HepG2 (cell line): ENCODE data around the gene TJAP1. TPM values are rescaled to one million over a fixed set of nuclear protein-coding genes. Genes with fewer than 3 reads are reported as not detected.

ENCODE experiments used
- ATF1 ChIP-seq: IDR thresholded peaks from 2 replicates; pipeline ENCODE4 v1.6.1; 2016; ENCODE audit warnings: mild to moderate bottlenecking, control low read depth
- BORCS8-MEF2B ChIP-seq: sonication (generic); formaldehyde crosslinking; IDR thresholded peaks from 2 replicates; pipeline ENCODE4 v1.8.0; 2022; ENCODE audit warnings: mild to moderate bottlenecking, missing genetic modification reagents
- CERS6 ChIP-seq: sonication (generic); formaldehyde crosslinking; IDR thresholded peaks from 2 replicates; pipeline ENCODE4 v1.5.0; 2020; ENCODE audit warnings: missing genetic modification reagents
- DR1 ChIP-seq: sonication (generic); formaldehyde crosslinking; IDR thresholded peaks from 2 replicates; pipeline ENCODE4 v1.8.0; 2021; ENCODE audit warnings: mild to moderate bottlenecking, missing genetic modification reagents, inconsistent platforms
- EZH2 ChIP-seq: conservative IDR thresholded peaks from 2 replicates; pipeline ENCODE4 v1.6.1; 2012; ENCODE audit warnings: mild to moderate bottlenecking, low read depth, low read length, moderate library complexity
- HINFP ChIP-seq: sonication (generic); formaldehyde crosslinking; IDR thresholded peaks from 2 replicates; pipeline ENCODE4 v1.4.0; 2020; ENCODE audit warnings: low read depth, mild to moderate bottlenecking, missing genetic modification reagents
- ISL2 ChIP-seq: sonication (generic); formaldehyde crosslinking; IDR thresholded peaks from 2 replicates; pipeline ENCODE4 v1.5.0; 2020; ENCODE audit warnings: missing genetic modification reagents
- KDM6A ChIP-seq: IDR thresholded peaks from 2 replicates; pipeline ENCODE4 v1.6.1; 2016; ENCODE audit warnings: low read depth
- NCOR1 ChIP-seq: fragments of 200-600 bp; sonication (generic); IDR thresholded peaks from 2 replicates; pipeline ENCODE4 v1.7.0; 2017; ENCODE audit warnings: antibody characterized with exemption, low read length, borderline replicate concordance
- NR0B2 ChIP-seq: sonication (generic); formaldehyde crosslinking; IDR thresholded peaks from 2 replicates; pipeline ENCODE4 v1.4.0; 2020; ENCODE audit warnings: mild to moderate bottlenecking, missing genetic modification reagents
- NR2F2 ChIP-seq: IDR thresholded peaks from 2 replicates; pipeline ENCODE4 v1.6.1; 2012; ENCODE audit warnings: low read depth, inconsistent platforms, borderline replicate concordance
- RFXAP ChIP-seq: sonication (generic); formaldehyde crosslinking; IDR thresholded peaks from 2 replicates; pipeline ENCODE4 v1.4.0; 2020; ENCODE audit warnings: missing genetic modification reagents, borderline replicate concordance
- SIX4 ChIP-seq: sonication (generic); formaldehyde crosslinking; IDR thresholded peaks from 2 replicates; pipeline ENCODE4 v1.4.0; 2020; ENCODE audit warnings: missing genetic modification reagents
- SSRP1 ChIP-seq: IDR thresholded peaks from 2 replicates; pipeline ENCODE4 v1.6.1; 2016; ENCODE audit warnings: control low read depth
- ZFP36L2 ChIP-seq: sonication (generic); formaldehyde crosslinking; IDR thresholded peaks from 2 replicates; pipeline ENCODE4 v1.4.0; 2020; ENCODE audit warnings: missing genetic modification reagents
- ZNF207 ChIP-seq: fragments of 450-650 bp; IDR thresholded peaks from 2 replicates; pipeline ENCODE4 v1.6.1; 2016; ENCODE audit warnings: antibody characterized with exemption, borderline replicate concordance
- ZNF235 ChIP-seq: sonication (generic); formaldehyde crosslinking; IDR thresholded peaks from 2 replicates; pipeline ENCODE4 v1.8.1; 2023; ENCODE audit warnings: mild to moderate bottlenecking, missing genetic modification reagents, borderline replicate concordance
- ZNF446 ChIP-seq: sonication (generic); formaldehyde crosslinking; IDR thresholded peaks from 2 replicates; pipeline ENCODE4 v1.5.0; 2020; ENCODE audit warnings: mild to moderate bottlenecking, missing genetic modification reagents
- ZNF484 ChIP-seq: sonication (generic); formaldehyde crosslinking; IDR thresholded peaks from 2 replicates; pipeline ENCODE4 v1.5.1; 2020; ENCODE audit warnings: mild to moderate bottlenecking, low read depth, missing genetic modification reagents, borderline replicate concordance
- ZNF580 ChIP-seq: IDR thresholded peaks from 2 replicates; pipeline ENCODE4 v1.6.1; 2016; ENCODE audit warnings: low read depth, borderline replicate concordance
- ZNF589 ChIP-seq: sonication (generic); formaldehyde crosslinking; conservative IDR thresholded peaks from 2 replicates; pipeline ENCODE4 v1.8.0; 2022; ENCODE audit warnings: mild to moderate bottlenecking, moderate library complexity, missing genetic modification reagents
- ZNF639 ChIP-seq: conservative IDR thresholded peaks from 2 replicates; pipeline ENCODE4 v1.6.1; 2018; ENCODE audit warnings: missing genetic modification reagents
- ZNF772 ChIP-seq: sonication (generic); formaldehyde crosslinking; IDR thresholded peaks from 2 replicates; pipeline ENCODE4 v1.5.0; 2020; ENCODE audit warnings: mild to moderate bottlenecking, missing genetic modification reagents
- ZNF781 ChIP-seq: sonication (generic); formaldehyde crosslinking; IDR thresholded peaks from 2 replicates; pipeline ENCODE4 v1.5.1; 2020; ENCODE audit warnings: borderline replicate concordance, mild to moderate bottlenecking, missing genetic modification reagents; ENCODE audit errors: not compliant biosample characterization
- ZNF841 ChIP-seq: sonication (generic); formaldehyde crosslinking; IDR thresholded peaks from 2 replicates; pipeline ENCODE4 v1.8.1; 2023; ENCODE audit warnings: missing genetic modification reagents, borderline replicate concordance
- ZZZ3 ChIP-seq: sonication (generic); formaldehyde crosslinking; IDR thresholded peaks from 2 replicates; pipeline ENCODE4 v1.4.0; 2020; ENCODE audit warnings: missing genetic modification reagents, mild to moderate bottlenecking, borderline replicate concordance
- polyA plus RNA-seq, 8 experiments: library from polyadenylated mRNA; depleted of rRNA in 3 of 8; stranded (reverse) in 7 of 8; unstranded in 1 of 8; fragments of >200 nt; fragmentation: Illumina TruSeq in 4 of 8; extraction: Trizol in 4 of 8; gene quantifications; 2 replicates each; pipeline versions ENCODE4 v1.2.1 to v1.2.3, GENCODE V29; 2011 to 2016; ENCODE audit warnings: low read depth in 4 of 8, missing spikeins in 1 of 8, mixed read lengths in 1 of 8; ENCODE audit not compliant: insufficient read depth in 1 of 8
- total RNA-seq, 5 experiments: library from RNA; depleted of rRNA; stranded (reverse); fragments of >200 nt; fragmentation: Illumina TruSeq; extraction: Trizol; gene quantifications; 2 replicates each; pipeline ENCODE4 v1.2.3, GENCODE V29; 2016; ENCODE audit warnings: low read depth in 1 of 5

Gene TJAP1
- total and polyA plus RNA-seq, 2 of the 13 experiments (the other 11 are each of a cell fraction or from before 2014, with no cell fraction given) = 15.7 to 41.6 TPM

- TF ChIP-seq HINFP (CRISPR knock-in tag) (no peak; the same call in 1 of the 2 replicates), NR0B2 (CRISPR knock-in tag) (no peak; the same call in 1 of the 2 replicates), DR1 (CRISPR knock-in tag) (no peak), NR2F2 (no peak), ZNF446 (CRISPR knock-in tag) (no peak), ISL2 (CRISPR knock-in tag) (no peak), ZFP36L2 (CRISPR knock-in tag) (peak; percentile 27; the same call in 1 of the 2 replicates), ZZZ3 (CRISPR knock-in tag) (no peak), ZNF781 (CRISPR knock-in tag) (peak; percentile 63), ZNF207 (no peak), ZNF235 (CRISPR knock-in tag) (peak; percentile 34; the same call in 1 of the 2 replicates), KDM6A (CRISPR knock-in tag) (no peak), CERS6 (CRISPR knock-in tag) (no peak), ATF1 (CRISPR knock-in tag) (no peak), BORCS8-MEF2B (CRISPR knock-in tag) (no peak; the same call in 1 of the 2 replicates), ZNF589 (CRISPR knock-in tag) (peak; percentile 48), ZNF772 (CRISPR knock-in tag) (peak; percentile 81; the same call in 1 of the 2 replicates), SSRP1 (CRISPR knock-in tag) (no peak), ZNF580 (peak; percentile 70; the same call in 1 of the 2 replicates), ZNF484 (CRISPR knock-in tag) (no peak), ZNF841 (CRISPR knock-in tag) (no peak), RFXAP (CRISPR knock-in tag) (no peak), EZH2 (no peak), SIX4 (0 out of 2 replicates have a peak, but pooled peaks have one; percentile 23), NCOR1 (no peak), ZNF639 (CRISPR knock-in tag) (peak; percentile 67; the same call in 1 of the 2 replicates)
Observed at GRCh38 chr6:43454696-43455530, 22.5 kb upstream of the TJAP1 start (continued).
